Hepatocyte (in vitro differentiated cells): ENCODE measurements around the gene SPTBN2.

Experiments used
- CTCF ChIP-seq: fragments of 200-600 bp; sonication (generic); IDR thresholded peaks from 2 replicates; pipeline ENCODE4 v1.5.1; 2016; ENCODE audit warnings: antibody characterized with exemption, mild to moderate bottlenecking; ENCODE audit not compliant: poor library complexity
- EZH2 ChIP-seq: fragments of 200-600 bp; sonication (generic); IDR thresholded peaks from 2 replicates; pipeline ENCODE4 v1.6.1; 2016; ENCODE audit warnings: antibody characterized with exemption, mild to moderate bottlenecking, borderline replicate concordance
- EZH2phosphoT487 ChIP-seq: fragments of 200-600 bp; sonication (generic); IDR thresholded peaks from one replicate; pipeline ENCODE4 v1.6.1; 2018; ENCODE audit warnings: antibody characterized with exemption, mild to moderate bottlenecking, low read depth, moderate library complexity; ENCODE audit not compliant: unreplicated experiment, severe bottlenecking

DNA sequence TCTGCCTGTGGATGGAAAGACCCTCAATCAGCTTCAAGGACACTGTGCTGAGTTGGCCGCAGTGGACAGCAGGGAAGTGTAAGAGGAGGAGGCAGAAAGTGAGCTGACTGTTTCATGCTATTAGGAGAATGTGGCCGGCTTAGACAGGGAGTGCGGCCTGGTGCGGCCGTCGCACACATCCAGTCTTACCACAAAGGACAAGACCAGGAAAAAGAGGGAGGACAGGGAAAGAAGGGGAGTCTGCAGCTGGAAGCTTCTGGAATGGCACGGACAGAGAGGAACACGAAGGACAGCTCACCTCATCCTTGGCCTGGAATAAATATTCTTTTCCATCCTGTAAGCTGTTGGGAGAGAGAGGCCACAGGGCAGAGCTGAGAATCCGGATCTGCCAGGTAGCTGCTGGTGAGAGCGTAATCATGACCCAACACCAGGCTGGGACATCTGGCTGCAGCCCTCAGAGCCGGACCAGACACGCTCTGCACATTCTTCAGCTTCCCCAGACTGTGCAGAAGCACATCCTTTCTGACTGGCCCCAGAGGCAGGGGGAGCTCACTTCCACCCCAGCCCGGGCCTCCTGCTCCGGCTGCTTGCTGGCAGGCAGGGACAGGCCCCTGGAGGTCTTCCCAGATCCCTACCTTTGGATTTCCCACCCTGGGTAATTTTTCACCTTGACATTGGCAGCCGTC is 42.8 kb downstream of the SPTBN2 start:
- no peak for TF ChIP-seq CTCF
- TF ChIP-seq EZH2 = no peak
- TF ChIP-seq EZH2phosphoT487 = no peak
